ENCODE data around the gene ETV5. TPM values are rescaled to one million over a fixed set of nuclear protein-coding genes. Genes with fewer than 3 reads are reported as not detected.

The ETV5 gene
- total and polyA plus RNA-seq, 10 of the 15 experiments (the other 5 are each of a cell fraction or from before 2014, with no cell fraction given) = 5.0 to 18.4 (median 7.4) TPM

DNA sequence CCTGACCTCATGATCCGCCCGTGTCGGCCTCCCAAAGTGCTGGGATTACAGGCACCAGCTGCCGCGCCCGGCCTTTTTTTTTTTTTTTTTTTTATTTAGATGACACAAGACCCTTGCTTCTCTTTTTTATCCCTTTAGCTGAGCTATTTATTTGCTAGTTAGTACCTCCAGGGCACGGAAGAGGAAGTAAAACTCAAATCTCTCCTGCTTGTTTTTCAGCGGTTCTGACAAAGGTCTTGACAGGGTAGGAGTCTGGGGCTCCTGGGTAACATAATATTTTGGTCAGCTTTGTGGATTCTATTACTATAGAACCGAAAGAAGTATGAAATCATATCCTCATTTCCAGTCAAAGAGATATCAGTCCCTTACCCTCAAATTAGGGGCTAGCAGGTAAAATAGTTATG lies 44.0 kb upstream of the ETV5 start (continued):
- TF ChIP-seq, protein P1, sequence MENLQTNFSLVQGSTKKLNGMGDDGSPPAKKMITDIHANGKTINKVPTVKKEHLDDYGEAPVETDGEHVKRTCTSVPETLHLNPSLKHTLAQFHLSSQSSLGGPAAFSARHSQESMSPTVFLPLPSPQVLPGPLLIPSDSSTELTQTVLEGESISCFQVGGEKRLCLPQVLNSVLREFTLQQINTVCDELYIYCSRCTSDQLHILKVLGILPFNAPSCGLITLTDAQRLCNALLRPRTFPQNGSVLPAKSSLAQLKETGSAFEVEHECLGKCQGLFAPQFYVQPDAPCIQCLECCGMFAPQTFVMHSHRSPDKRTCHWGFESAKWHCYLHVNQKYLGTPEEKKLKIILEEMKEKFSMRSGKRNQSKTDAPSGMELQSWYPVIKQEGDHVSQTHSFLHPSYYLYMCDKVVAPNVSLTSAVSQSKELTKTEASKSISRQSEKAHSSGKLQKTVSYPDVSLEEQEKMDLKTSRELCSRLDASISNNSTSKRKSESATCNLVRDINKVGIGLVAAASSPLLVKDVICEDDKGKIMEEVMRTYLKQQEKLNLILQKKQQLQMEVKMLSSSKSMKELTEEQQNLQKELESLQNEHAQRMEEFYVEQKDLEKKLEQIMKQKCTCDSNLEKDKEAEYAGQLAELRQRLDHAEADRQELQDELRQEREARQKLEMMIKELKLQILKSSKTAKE (IDR thresholded peaks at IDR 0.05; ENCODE audit: low read depth, poor library complexity, severe bottlenecking) = peak; percentile 38
- peak; percentile 58 for TF ChIP-seq NR2F1 (conservative IDR thresholded peaks at IDR 0.05)
- no peak for TF ChIP-seq GATAD2B (conservative IDR thresholded peaks at IDR 0.05; ENCODE audit: low read depth)
- TF ChIP-seq IKZF1 (conservative IDR thresholded peaks at IDR 0.05) = peak; percentile 75
- peak; percentile 46; the same call in 1 of the 2 replicates for TF ChIP-seq EED (IDR thresholded peaks at IDR 0.05; ENCODE audit: low read depth)
- peak; percentile 90 for TF ChIP-seq NFIC (IDR thresholded peaks at IDR 0.05; ENCODE audit: low read depth, low read length)
- TF ChIP-seq CREB1 (IDR thresholded peaks at IDR 0.05; ENCODE audit: low read depth) = peak; percentile 37; the same call in 1 of the 2 replicates
- no peak for TF ChIP-seq NRF1 (conservative IDR thresholded peaks at IDR 0.05; ENCODE audit: low read depth, low read length)
- peak; percentile 64 for TF ChIP-seq GABPA (IDR thresholded peaks at IDR 0.05; ENCODE audit: low read depth)
- peak; percentile 41; the same call in 1 of the 2 replicates for TF ChIP-seq SPI1 (IDR thresholded peaks at IDR 0.05; ENCODE audit: borderline replicate concordance, insufficient read depth, low read depth, low read length)
- TF ChIP-seq HDAC6 (IDR thresholded peaks at IDR 0.05; ENCODE audit: unreplicated experiment) = no peak
- TF ChIP-seq CBX5 (IDR thresholded peaks at IDR 0.05; ENCODE audit: low read depth) = no peak
- 0 out of 2 replicates have a peak, but pooled peaks have one; percentile 51 for TF ChIP-seq ZBED1 (IDR thresholded peaks at IDR 0.05; ENCODE audit: borderline replicate concordance)
- no peak for TF ChIP-seq YBX1 (IDR thresholded peaks at IDR 0.05)
- TF ChIP-seq ZNF384 (IDR thresholded peaks at IDR 0.05; ENCODE audit: borderline replicate concordance, low read depth, low read length) = peak; percentile 66; the same call in 1 of the 2 replicates
- peak; percentile 81 for TF ChIP-seq ATF7 (IDR thresholded peaks at IDR 0.05; ENCODE audit: low read depth)
- TF ChIP-seq, protein P2, sequence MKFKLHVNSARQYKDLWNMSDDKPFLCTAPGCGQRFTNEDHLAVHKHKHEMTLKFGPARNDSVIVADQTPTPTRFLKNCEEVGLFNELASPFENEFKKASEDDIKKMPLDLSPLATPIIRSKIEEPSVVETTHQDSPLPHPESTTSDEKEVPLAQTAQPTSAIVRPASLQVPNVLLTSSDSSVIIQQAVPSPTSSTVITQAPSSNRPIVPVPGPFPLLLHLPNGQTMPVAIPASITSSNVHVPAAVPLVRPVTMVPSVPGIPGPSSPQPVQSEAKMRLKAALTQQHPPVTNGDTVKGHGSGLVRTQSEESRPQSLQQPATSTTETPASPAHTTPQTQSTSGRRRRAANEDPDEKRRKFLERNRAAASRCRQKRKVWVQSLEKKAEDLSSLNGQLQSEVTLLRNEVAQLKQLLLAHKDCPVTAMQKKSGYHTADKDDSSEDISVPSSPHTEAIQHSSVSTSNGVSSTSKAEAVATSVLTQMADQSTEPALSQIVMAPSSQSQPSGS (IDR thresholded peaks at IDR 0.05; ENCODE audit: low read length) = peak; percentile 90
- peak; percentile 58; the same call in 1 of the 2 replicates for TF ChIP-seq MEF2A (IDR thresholded peaks at IDR 0.05; ENCODE audit: insufficient read depth, low read depth, low read length)
- peak; percentile 56 to 68; a peak in 2 of 4 replicates for TF ChIP-seq EP300 (IDR thresholded peaks at IDR 0.05; ENCODE audit: borderline replicate concordance in 1 of 2, control insufficient read depth in 1 of 2, low read depth in 2 of 2, low read length in 2 of 2)
- TF ChIP-seq, protein P3, sequence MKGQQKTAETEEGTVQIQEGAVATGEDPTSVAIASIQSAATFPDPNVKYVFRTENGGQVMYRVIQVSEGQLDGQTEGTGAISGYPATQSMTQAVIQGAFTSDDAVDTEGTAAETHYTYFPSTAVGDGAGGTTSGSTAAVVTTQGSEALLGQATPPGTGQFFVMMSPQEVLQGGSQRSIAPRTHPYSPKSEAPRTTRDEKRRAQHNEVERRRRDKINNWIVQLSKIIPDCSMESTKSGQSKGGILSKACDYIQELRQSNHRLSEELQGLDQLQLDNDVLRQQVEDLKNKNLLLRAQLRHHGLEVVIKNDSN (IDR thresholded peaks at IDR 0.05; ENCODE audit: borderline replicate concordance, extremely low read length, insufficient read depth, low read depth, low read length) = no peak
- no peak for TF ChIP-seq TBL1XR1 (IDR thresholded peaks at IDR 0.05; ENCODE audit: low read depth, low read length)
- TF ChIP-seq IKZF2 (IDR thresholded peaks at IDR 0.05) = peak; percentile 75 to 90
- no peak for TF ChIP-seq TCF3 (IDR thresholded peaks at IDR 0.05; ENCODE audit: borderline replicate concordance, insufficient read depth, low read depth, low read length)

Measured in GM12878 (cell line).